ENCODE data around the gene SEZ6.

DNA sequence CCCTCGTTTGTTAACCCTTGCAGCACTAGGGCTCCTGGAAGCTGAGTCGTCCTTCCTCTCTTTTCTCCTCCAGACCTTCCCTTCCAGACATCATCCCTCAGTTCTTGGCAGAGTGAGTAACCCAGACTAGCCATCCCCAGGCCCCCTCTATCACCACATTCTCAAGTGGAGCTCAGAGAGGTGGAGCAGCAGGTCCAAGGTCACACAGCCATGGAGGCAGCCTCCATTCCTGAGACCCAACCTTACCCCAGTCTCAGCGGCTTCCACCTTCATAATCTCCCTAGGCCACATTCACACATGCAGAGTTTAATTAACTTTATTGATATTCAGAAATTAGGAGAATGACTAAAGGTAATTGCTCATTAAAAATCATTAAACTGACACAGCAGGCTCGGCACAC, 3.0 kb downstream of the SEZ6 start:
- TF ChIP-seq, protein P1, sequence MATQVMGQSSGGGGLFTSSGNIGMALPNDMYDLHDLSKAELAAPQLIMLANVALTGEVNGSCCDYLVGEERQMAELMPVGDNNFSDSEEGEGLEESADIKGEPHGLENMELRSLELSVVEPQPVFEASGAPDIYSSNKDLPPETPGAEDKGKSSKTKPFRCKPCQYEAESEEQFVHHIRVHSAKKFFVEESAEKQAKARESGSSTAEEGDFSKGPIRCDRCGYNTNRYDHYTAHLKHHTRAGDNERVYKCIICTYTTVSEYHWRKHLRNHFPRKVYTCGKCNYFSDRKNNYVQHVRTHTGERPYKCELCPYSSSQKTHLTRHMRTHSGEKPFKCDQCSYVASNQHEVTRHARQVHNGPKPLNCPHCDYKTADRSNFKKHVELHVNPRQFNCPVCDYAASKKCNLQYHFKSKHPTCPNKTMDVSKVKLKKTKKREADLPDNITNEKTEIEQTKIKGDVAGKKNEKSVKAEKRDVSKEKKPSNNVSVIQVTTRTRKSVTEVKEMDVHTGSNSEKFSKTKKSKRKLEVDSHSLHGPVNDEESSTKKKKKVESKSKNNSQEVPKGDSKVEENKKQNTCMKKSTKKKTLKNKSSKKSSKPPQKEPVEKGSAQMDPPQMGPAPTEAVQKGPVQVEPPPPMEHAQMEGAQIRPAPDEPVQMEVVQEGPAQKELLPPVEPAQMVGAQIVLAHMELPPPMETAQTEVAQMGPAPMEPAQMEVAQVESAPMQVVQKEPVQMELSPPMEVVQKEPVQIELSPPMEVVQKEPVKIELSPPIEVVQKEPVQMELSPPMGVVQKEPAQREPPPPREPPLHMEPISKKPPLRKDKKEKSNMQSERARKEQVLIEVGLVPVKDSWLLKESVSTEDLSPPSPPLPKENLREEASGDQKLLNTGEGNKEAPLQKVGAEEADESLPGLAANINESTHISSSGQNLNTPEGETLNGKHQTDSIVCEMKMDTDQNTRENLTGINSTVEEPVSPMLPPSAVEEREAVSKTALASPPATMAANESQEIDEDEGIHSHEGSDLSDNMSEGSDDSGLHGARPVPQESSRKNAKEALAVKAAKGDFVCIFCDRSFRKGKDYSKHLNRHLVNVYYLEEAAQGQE (tag by site-specific recombination; IDR thresholded peaks at IDR 0.05), result no peak
- TF ChIP-seq, protein P2, sequence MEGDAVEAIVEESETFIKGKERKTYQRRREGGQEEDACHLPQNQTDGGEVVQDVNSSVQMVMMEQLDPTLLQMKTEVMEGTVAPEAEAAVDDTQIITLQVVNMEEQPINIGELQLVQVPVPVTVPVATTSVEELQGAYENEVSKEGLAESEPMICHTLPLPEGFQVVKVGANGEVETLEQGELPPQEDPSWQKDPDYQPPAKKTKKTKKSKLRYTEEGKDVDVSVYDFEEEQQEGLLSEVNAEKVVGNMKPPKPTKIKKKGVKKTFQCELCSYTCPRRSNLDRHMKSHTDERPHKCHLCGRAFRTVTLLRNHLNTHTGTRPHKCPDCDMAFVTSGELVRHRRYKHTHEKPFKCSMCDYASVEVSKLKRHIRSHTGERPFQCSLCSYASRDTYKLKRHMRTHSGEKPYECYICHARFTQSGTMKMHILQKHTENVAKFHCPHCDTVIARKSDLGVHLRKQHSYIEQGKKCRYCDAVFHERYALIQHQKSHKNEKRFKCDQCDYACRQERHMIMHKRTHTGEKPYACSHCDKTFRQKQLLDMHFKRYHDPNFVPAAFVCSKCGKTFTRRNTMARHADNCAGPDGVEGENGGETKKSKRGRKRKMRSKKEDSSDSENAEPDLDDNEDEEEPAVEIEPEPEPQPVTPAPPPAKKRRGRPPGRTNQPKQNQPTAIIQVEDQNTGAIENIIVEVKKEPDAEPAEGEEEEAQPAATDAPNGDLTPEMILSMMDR (tag by site-specific recombination; IDR thresholded peaks at IDR 0.05), result no peak
